Endothelial cell (in vitro differentiated cells): Measurements from ENCODE around the gene SCAP. TPM values are rescaled to one million over a fixed set of nuclear protein-coding genes. Genes with fewer than 3 reads are reported as not detected.
A peak's percentile ranks its signal among the peaks of the same experiment; 100 is the strongest.
"Not testable (repeated sequence)": the region's sequence is repeated elsewhere in the genome, so short reads cannot be mapped to it uniquely, and the experiment has no call there.

Experiments
- DNase-seq: peaks from one replicate; pipeline ENCODE4 v3.0.0; 2021; ENCODE audit warnings: low spot score
- H3K27ac Mint-ChIP-seq: one replicate; pipeline ENCODE4 v1.8.0; 2021; ENCODE audit warnings: mixed read lengths, inconsistent platforms; ENCODE audit not compliant: unreplicated experiment
- H3K27me3 Mint-ChIP-seq: one replicate; pipeline ENCODE4 v1.8.0; 2021; ENCODE audit warnings: mild to moderate bottlenecking, moderate library complexity, mixed read lengths, inconsistent platforms; ENCODE audit not compliant: unreplicated experiment
- H3K36me3 Mint-ChIP-seq: one replicate; pipeline ENCODE4 v1.8.0; 2021; ENCODE audit warnings: mild to moderate bottlenecking, low read depth, mixed read lengths, inconsistent platforms; ENCODE audit not compliant: unreplicated experiment
- H3K4me1 Mint-ChIP-seq: one replicate; pipeline ENCODE4 v1.8.0; 2021; ENCODE audit warnings: mild to moderate bottlenecking, mixed read lengths, inconsistent platforms; ENCODE audit not compliant: unreplicated experiment
- H3K4me3 Mint-ChIP-seq: one replicate; pipeline ENCODE4 v1.8.0; 2021; ENCODE audit warnings: mild to moderate bottlenecking, mixed read lengths, inconsistent platforms; ENCODE audit not compliant: unreplicated experiment
- H3K9me3 Mint-ChIP-seq: one replicate; pipeline ENCODE4 v1.8.0; 2021; ENCODE audit warnings: mixed read lengths, inconsistent platforms; ENCODE audit not compliant: unreplicated experiment
- CTCF ChIP-seq: fragments of 200-600 bp; sonication (generic); IDR thresholded peaks from one replicate; pipeline ENCODE4 v1.5.0; 2021; ENCODE audit warnings: antibody characterized with exemption; ENCODE audit not compliant: unreplicated experiment
- total RNA-seq: library from RNA; stranded (reverse); fragmentation: NEBNext Ultra II Directional; extraction: Animal tissue kit (Norgen Biotek cat#: 25700); gene quantifications from one replicate; pipeline ENCODE4 v1.2.1, GENCODE V29; 2021; ENCODE audit not compliant: unreplicated experiment

SCAP gene
- total RNA-seq, 1 donor from 2014 or later, result 88.6 TPM

- peak; percentile 7 for DNase-seq
- H3K27me3 Mint-ChIP-seq, result peaks cover 3% of the 10 kb centered on the region
- H3K27ac Mint-ChIP-seq, result peak overlapping the region; percentile 94
- no peak for TF ChIP-seq CTCF
- H3K4me1 Mint-ChIP-seq, result peaks cover 17% of the 10 kb centered on the region
- H3K4me3 Mint-ChIP-seq, result peak overlapping the region; percentile 97
- peaks cover 14% of the 10 kb centered on the region for H3K36me3 Mint-ChIP-seq
- H3K9me3 Mint-ChIP-seq, result no peaks in the 10 kb centered on the region
Observed at GRCh38 chr3:47512416-47513124, 36.8 kb upstream of the SCAP start.

GRCh38 chr3:47505267-47505666 is 29.5 kb upstream of the SCAP start:
- Mint-ChIP-seq H3K36me3 (peaks cover 24% of the 10 kb centered on the region), H3K4me1 (peaks cover 33% of the 10 kb centered on the region)
- not testable (repeated sequence) for H3K4me3 Mint-ChIP-seq, DNase-seq, H3K9me3 Mint-ChIP-seq, H3K27ac Mint-ChIP-seq, H3K27me3 Mint-ChIP-seq

GRCh38 chr3:47504113-47504512 is 28.4 kb upstream of the SCAP start:
- Mint-ChIP-seq H3K4me3 (no peak overlapping the region), H3K9me3 (no peaks in the 10 kb centered on the region), H3K36me3 (peaks cover 21% of the 10 kb centered on the region), H3K4me1 (peaks cover 33% of the 10 kb centered on the region), H3K27ac (peak overlapping the region; percentile 48), H3K27me3 (peaks cover 1% of the 10 kb centered on the region)
- TF ChIP-seq CTCF, result no peak
- DNase-seq, result no peak

GRCh38 chr3:47503033-47503432 is 27.3 kb upstream of the SCAP start:
- Mint-ChIP-seq H3K4me1 (peaks cover 29% of the 10 kb centered on the region), H3K27ac (peak overlapping the region; percentile 89), H3K27me3 (peaks cover 1% of the 10 kb centered on the region), H3K4me3 (peak overlapping the region; percentile 79), H3K36me3 (peaks cover 29% of the 10 kb centered on the region), H3K9me3 (no peaks in the 10 kb centered on the region)
- TF ChIP-seq CTCF, result no peak
- peak; percentile 32 for DNase-seq

GRCh38 chr3:47496892-47497291 is 21.2 kb upstream of the SCAP start:
- no peak for DNase-seq
- H3K4me1 Mint-ChIP-seq, result peaks cover 4% of the 10 kb centered on the region
- H3K36me3 Mint-ChIP-seq, result peaks cover 31% of the 10 kb centered on the region
- H3K27me3 Mint-ChIP-seq, result no peaks in the 10 kb centered on the region
- no peak overlapping the region for H3K4me3 Mint-ChIP-seq
- no peaks in the 10 kb centered on the region for H3K9me3 Mint-ChIP-seq
- no peak for TF ChIP-seq CTCF
- no peak overlapping the region for H3K27ac Mint-ChIP-seq
